Skeletal muscle satellite cell (primary cell): ENCODE results near the gene PEA15.

Experiments used
- H3K27me3 ChIP-seq: 2 replicates; pipeline ENCODE4 v1.7.0; 2013; ENCODE audit warnings: low read length; ENCODE audit not compliant: control insufficient read depth, insufficient read depth
- H3K36me3 ChIP-seq: 2 replicates; pipeline ENCODE4 v1.7.0; 2013; ENCODE audit warnings: mild to moderate bottlenecking, control low read depth, low read length; ENCODE audit not compliant: insufficient read depth
- H3K4me1 ChIP-seq: 2 replicates; pipeline ENCODE4 v1.7.0; 2013; ENCODE audit warnings: low read length; ENCODE audit not compliant: control insufficient read depth, insufficient read depth
- H3K4me2 ChIP-seq: 2 replicates; pipeline ENCODE4 v1.7.0; 2013; ENCODE audit warnings: mild to moderate bottlenecking, low read length
- H3K4me3 ChIP-seq: 2 replicates; pipeline ENCODE4 v1.7.0; 2013; ENCODE audit warnings: low read length
- H3K9ac ChIP-seq: 2 replicates; pipeline ENCODE4 v1.7.0; 2013; ENCODE audit warnings: mild to moderate bottlenecking, low read depth, low read length, moderate library complexity
- H3K9me3 ChIP-seq: replicated peaks from 2 replicates; pipeline ENCODE4 v1.7.0; 2013; ENCODE audit warnings: mild to moderate bottlenecking, control low read depth, low read length

PEA15 gene

GRCh38 chr1:160211046-160211790, 6.0 kb downstream of the PEA15 start:
- Histone ChIP-seq H3K36me3 (peaks cover 94% of the 10 kb centered on the region), H3K9me3 (no peaks in the 10 kb centered on the region), H3K27me3 (no peaks in the 10 kb centered on the region), H3K4me3 (no peak overlapping the region), H3K4me1 (peaks cover 41% of the 10 kb centered on the region), H3K9ac (peak overlapping the region; percentile 23), H3K4me2 (no peak overlapping the region)

DNA sequence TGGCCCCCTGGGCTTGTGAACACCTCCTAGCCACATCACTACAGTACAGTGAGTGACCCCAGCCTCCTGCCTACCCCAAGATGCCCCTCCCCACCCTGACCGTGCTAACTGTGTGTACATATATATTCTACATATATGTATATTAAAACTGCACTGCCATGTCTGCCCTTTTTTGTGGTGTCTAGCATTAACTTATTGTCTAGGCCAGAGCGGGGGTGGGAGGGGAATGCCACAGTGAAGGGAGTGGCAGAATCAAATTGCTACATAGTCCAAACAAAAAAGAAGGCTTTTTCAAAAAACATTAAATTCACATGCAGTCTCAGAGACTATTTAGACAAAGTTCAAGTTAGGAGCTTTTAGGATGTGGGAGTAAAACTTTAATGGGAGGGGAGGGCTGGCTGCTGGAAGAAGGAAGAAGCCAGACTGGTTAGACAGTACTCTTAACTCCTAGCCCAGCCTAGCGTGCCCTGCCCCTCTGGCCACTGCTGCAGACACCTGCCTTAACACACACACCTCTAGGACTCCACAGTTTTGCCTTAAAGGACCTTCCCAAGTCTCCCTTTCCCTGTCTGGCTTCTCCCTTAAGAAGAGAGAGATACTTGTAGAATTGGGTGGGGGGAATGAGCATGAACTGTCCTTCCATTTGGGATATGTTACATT, 9.4 kb downstream of the PEA15 start:
- no peaks in the 10 kb centered on the region for H3K27me3 ChIP-seq

GRCh38 chr1:160216301-160216700, 11.1 kb downstream of the PEA15 start:
- H3K4me1 ChIP-seq = peaks cover 10% of the 10 kb centered on the region
- H3K9ac ChIP-seq = no peak overlapping the region
- H3K4me3 ChIP-seq = no peak overlapping the region
- peaks cover 77% of the 10 kb centered on the region for H3K36me3 ChIP-seq
- H3K27me3 ChIP-seq = no peaks in the 10 kb centered on the region
- no peak overlapping the region for H3K4me2 ChIP-seq
- no peaks in the 10 kb centered on the region for H3K9me3 ChIP-seq

More for the DNA sequence above, 9.4 kb downstream of the PEA15 start:
- H3K4me3 ChIP-seq = no peak overlapping the region
- peaks cover 20% of the 10 kb centered on the region for H3K4me1 ChIP-seq
- peaks cover 86% of the 10 kb centered on the region for H3K36me3 ChIP-seq
- H3K9me3 ChIP-seq = no peaks in the 10 kb centered on the region
- H3K4me2 ChIP-seq = no peak overlapping the region
- H3K9ac ChIP-seq = no peak overlapping the region

DNA sequence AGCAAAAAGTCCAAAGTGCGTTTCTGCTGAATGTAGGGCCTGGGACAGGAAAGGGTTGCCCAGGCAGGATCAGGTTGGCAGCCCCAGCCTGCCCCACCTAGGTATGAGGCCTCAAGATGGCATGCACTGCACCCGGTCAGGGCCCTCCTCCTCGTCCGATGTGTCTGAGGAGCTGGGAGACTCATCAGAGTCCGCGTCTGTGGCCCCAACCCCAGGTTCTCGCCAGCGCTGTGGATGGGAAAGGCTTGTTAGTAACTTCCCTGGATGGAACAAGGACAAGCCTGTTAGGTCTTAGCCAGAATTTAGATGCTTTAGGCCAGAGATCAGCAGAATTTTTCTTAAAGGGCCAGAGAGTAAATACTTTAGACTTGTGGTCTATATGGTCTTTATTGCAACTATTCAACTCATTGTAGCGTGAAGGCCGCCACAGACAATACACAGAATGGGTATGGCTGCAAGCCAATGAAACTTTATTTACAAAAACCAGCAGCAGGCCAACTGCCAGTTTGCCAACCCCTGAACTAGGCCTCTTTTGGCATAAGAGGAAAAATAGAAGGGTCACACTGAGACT, 12.4 kb downstream of the PEA15 start:
- no peaks in the 10 kb centered on the region for H3K9me3 ChIP-seq
- no peaks in the 10 kb centered on the region for H3K27me3 ChIP-seq
- H3K9ac ChIP-seq = no peak overlapping the region
- H3K4me2 ChIP-seq = no peak overlapping the region
- H3K4me3 ChIP-seq = no peak overlapping the region
- H3K36me3 ChIP-seq = peaks cover 77% of the 10 kb centered on the region
- peaks cover 10% of the 10 kb centered on the region for H3K4me1 ChIP-seq

DNA sequence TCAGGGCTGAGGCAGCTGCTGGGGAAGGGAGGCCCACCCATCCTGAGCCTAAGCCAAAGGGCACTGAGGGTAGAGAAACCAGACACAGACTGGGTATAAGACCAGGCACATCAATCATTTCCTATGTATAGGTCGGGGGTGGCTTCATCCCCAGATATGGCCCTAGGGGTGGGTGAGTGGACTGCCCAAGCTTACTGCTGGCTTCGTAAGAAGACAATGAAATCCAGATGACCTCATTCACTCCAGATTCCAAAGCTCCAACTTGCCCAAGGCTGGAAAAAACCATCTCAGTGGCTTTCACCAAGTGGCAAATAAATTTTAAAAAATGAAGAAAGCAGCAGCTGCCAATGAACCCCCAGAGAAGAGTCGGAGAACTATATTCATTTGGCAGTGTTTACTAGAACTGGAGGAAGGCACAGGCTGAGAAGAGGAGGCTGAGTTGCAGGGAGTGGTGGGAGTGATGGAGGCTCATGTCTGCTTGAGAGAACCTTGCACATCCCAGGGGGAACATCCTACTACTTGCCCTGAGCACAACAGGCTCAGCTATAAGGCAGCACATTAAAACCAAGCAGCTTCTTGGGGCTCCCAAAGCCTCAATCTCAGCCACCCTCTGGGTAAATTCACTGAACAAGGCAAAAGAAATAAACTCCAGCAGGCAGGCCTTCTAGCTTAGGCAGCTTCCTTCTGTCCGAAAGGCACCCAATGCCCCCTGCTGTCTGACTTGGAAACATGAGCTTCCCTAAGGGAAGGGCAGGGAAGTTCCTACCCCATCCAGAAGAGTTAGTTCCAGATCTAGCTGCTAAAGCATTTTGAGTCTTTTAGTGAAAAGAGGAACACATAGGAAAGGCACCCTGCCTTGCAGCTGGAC, 14.1 kb downstream of the PEA15 start:
- H3K9ac ChIP-seq = no peak overlapping the region
- H3K27me3 ChIP-seq = no peaks in the 10 kb centered on the region
- H3K4me1 ChIP-seq = peaks cover 10% of the 10 kb centered on the region
- no peak overlapping the region for H3K4me2 ChIP-seq
- peaks cover 77% of the 10 kb centered on the region for H3K36me3 ChIP-seq
- no peak overlapping the region for H3K4me3 ChIP-seq
- H3K9me3 ChIP-seq = no peaks in the 10 kb centered on the region

DNA sequence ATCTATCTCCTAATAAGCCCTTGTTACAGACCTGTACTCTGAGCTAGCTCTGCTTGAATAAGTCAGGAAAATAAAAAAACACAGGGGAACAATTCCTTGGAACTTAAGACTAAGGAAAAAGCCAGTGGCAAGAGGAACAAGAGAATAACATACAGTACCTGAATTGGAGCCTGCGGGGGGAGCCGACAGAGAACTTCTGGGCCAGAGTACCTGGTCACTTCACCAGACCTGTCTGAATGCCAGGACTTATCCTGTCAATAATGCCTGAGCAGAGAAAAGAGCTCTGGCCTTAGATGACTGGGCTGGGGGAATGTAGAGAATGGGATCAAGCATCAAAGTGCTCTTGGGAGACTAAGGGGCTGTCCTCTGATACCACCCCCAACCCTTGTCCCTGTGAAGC, 15.1 kb downstream of the PEA15 start:
- H3K4me1 ChIP-seq = peaks cover 10% of the 10 kb centered on the region
- no peak overlapping the region for H3K4me3 ChIP-seq
- H3K36me3 ChIP-seq = peaks cover 77% of the 10 kb centered on the region

DNA sequence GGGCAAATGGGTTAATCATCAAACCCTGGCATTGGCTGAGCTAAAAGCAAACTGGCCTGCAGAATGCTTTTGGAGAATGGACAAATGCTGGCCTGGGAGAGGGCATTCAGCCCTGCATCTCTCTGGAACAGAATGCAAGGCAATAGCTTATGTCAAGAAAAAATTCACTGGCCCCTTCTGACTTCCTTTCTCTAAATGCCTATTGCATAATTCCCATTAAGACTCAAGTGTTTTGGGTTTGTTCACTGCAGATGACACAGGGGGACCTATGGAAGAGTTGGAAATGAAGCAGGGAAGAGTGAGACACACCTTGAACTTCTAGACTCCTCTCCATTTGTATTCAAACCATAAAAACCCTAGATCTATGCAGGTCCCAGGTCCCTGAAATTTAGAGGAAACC, 15.9 kb downstream of the PEA15 start:
- no peak overlapping the region for H3K4me2 ChIP-seq
- H3K9ac ChIP-seq = no peak overlapping the region
- H3K36me3 ChIP-seq = peaks cover 77% of the 10 kb centered on the region
- no peaks in the 10 kb centered on the region for H3K9me3 ChIP-seq
- H3K4me3 ChIP-seq = no peak overlapping the region
- no peaks in the 10 kb centered on the region for H3K27me3 ChIP-seq
- H3K4me1 ChIP-seq = peaks cover 10% of the 10 kb centered on the region

More for the DNA sequence above, 15.1 kb downstream of the PEA15 start:
- Histone ChIP-seq H3K27me3 (no peaks in the 10 kb centered on the region), H3K9me3 (no peaks in the 10 kb centered on the region), H3K9ac (no peak overlapping the region), H3K4me2 (no peak overlapping the region)

GRCh38 chr1:160222546-160222945, 17.4 kb downstream of the PEA15 start:
- H3K9ac ChIP-seq = no peak overlapping the region
- H3K4me3 ChIP-seq = no peak overlapping the region
- no peaks in the 10 kb centered on the region for H3K9me3 ChIP-seq
- peaks cover 84% of the 10 kb centered on the region for H3K36me3 ChIP-seq
- H3K27me3 ChIP-seq = no peaks in the 10 kb centered on the region
- no peak overlapping the region for H3K4me2 ChIP-seq
- peaks cover 5% of the 10 kb centered on the region for H3K4me1 ChIP-seq

GRCh38 chr1:160224606-160225005, 19.4 kb downstream of the PEA15 start:
- peaks cover 84% of the 10 kb centered on the region for H3K36me3 ChIP-seq
- no peaks in the 10 kb centered on the region for H3K4me1 ChIP-seq
- no peak overlapping the region for H3K4me2 ChIP-seq
- no peaks in the 10 kb centered on the region for H3K9me3 ChIP-seq
- no peak overlapping the region for H3K9ac ChIP-seq
- no peaks in the 10 kb centered on the region for H3K27me3 ChIP-seq
- H3K4me3 ChIP-seq = no peak overlapping the region

GRCh38 chr1:160225345-160225744, 20.2 kb downstream of the PEA15 start:
- Histone ChIP-seq H3K9me3 (no peaks in the 10 kb centered on the region), H3K36me3 (peaks cover 89% of the 10 kb centered on the region), H3K4me2 (no peak overlapping the region), H3K4me1 (no peaks in the 10 kb centered on the region), H3K9ac (no peak overlapping the region), H3K4me3 (no peak overlapping the region), H3K27me3 (no peaks in the 10 kb centered on the region)

DNA sequence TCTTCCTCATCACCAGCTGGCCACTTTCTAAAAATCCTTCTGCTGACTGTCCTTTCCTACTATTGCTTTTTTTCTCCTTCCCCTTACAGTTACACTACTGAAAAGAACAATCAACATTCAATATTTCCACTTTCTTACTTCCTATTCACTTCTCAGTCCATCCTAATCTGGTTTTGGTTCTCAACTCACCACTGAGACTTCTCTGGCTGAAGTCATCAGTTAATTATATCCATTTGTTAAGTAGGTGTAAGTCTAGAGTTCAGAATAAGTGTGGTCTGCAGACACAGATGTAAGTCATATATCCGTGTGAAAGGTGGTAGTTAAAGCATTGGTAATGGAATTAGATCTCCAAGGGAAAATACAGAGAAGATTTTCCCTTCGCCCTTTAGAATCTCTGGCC, 21.4 kb downstream of the PEA15 start:
- Histone ChIP-seq H3K9ac (no peak overlapping the region), H3K27me3 (no peaks in the 10 kb centered on the region), H3K4me2 (no peak overlapping the region), H3K36me3 (peaks cover 90% of the 10 kb centered on the region), H3K4me3 (no peak overlapping the region), H3K4me1 (no peaks in the 10 kb centered on the region), H3K9me3 (no peaks in the 10 kb centered on the region)
